ENCODE data around the gene CFAP74. TPM values are rescaled to one million over a fixed set of nuclear protein-coding genes. Genes with fewer than 3 reads are reported as not detected.

CFAP74 gene
- total RNA-seq, 2 experiments from 2014 or later: not detected

DNA sequence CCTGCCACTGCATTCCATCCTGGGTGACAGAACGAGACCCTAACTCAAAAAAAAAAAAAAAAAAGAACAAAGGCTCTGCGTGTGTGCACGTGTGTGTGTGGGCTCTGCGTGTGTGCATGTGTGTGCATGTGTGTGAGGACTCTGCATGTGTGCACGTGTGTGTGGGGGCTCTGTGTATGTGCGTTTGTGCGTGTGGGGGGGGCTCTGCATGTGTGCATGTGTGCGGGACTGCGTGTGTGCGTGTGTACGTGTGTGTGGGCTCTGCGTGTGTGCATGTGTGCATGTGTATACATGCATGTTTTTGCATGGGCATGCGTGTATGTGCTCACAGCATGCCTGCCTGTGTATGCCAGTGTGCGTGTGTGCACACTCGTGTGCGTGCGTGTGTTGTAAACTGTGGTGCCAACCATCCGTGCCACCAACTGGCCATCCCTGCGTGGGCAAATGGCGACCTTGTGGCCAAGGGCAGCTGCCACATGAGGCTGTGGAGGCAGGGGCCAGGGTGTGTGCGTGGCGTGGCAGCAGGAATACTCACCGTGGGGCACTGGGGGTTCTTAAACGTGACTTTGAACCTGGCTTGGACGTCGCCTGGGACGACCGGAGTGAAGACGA lies 57.7 kb downstream of the CFAP74 start:
- no peaks in the 10 kb centered on the region for H3K36me3 Mint-ChIP-seq (ENCODE audit: low read depth)
- no peak overlapping the region for H3K4me3 Mint-ChIP-seq
- H3K9me3 Mint-ChIP-seq (ENCODE audit: insufficient read depth): no peaks in the 10 kb centered on the region
- no peak for ATAC-seq
- H3K4me1 Mint-ChIP-seq (ENCODE audit: low read depth): peaks cover 4% of the 10 kb centered on the region
- ChIA-PET CTCF (interaction anchor here (1.3 to 3.0 kb wide), 2 partner anchors 99 kb away, joined by 6 to 21 read pairs; no protein-coding TSS in a partner anchor), POLR2A (no interaction called here)
- DNase-seq: no peak
- H3K27me3 Mint-ChIP-seq (ENCODE audit: low read depth): peaks cover 3% of the 10 kb centered on the region
- H3K27ac Mint-ChIP-seq: no peak overlapping the region

DNA sequence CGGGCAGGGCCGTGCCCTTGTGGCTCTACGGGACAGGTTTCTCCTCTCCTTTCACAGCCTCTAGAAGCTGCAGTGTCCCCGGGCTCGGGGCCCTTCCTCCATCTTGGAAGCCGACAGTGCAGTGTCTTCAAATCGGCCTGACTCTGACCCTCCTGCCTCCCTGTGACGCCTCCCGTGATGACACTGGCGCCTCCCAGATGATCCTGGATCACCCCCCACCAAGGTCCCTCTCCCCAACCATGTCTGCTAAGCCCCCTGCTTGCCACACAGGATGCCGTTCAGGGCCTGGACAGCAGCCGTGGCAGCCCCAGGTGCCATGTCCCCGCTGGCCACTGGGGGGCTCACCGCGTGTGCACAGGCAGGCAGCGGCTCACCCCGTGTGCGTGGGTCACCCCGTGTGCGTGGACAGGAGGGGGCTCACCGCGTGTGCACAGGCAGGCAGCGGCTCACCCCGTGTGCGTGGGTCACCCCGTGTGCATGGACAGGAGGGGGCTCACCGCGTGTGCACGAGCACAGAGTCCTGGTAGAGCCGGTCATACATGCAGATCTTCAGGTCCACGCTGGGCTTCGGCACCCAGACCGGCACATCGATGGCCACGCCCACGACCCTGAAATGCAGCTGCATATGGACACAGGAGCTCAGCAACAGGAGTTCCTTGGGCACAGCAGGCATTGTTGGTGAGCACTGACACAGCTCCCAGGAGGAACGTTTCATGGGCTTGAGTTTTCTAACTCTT lies 59.6 kb downstream of the CFAP74 start:
- Mint-ChIP-seq H3K4me1 (ENCODE audit: low read depth) (peaks cover 4% of the 10 kb centered on the region), H3K27me3 (ENCODE audit: low read depth) (peaks cover 3% of the 10 kb centered on the region), H3K27ac (peak overlapping the region; percentile 60), H3K9me3 (ENCODE audit: insufficient read depth) (no peaks in the 10 kb centered on the region), H3K36me3 (ENCODE audit: low read depth) (no peaks in the 10 kb centered on the region), H3K4me3 (no peak overlapping the region)
- ChIA-PET CTCF (interaction anchor here (0.6 to 3.0 kb wide), 3 partner anchors 26 to 105 kb away, joined by 3 to 21 read pairs (median 4); no protein-coding TSS in a partner anchor), POLR2A (interaction anchor here (0.7 kb wide), 1 partner anchor 99 kb away, joined by 3 read pairs; no protein-coding TSS in a partner anchor)
- DNase-seq (peak; percentile 71), ATAC-seq (peak; percentile 98)

DNA sequence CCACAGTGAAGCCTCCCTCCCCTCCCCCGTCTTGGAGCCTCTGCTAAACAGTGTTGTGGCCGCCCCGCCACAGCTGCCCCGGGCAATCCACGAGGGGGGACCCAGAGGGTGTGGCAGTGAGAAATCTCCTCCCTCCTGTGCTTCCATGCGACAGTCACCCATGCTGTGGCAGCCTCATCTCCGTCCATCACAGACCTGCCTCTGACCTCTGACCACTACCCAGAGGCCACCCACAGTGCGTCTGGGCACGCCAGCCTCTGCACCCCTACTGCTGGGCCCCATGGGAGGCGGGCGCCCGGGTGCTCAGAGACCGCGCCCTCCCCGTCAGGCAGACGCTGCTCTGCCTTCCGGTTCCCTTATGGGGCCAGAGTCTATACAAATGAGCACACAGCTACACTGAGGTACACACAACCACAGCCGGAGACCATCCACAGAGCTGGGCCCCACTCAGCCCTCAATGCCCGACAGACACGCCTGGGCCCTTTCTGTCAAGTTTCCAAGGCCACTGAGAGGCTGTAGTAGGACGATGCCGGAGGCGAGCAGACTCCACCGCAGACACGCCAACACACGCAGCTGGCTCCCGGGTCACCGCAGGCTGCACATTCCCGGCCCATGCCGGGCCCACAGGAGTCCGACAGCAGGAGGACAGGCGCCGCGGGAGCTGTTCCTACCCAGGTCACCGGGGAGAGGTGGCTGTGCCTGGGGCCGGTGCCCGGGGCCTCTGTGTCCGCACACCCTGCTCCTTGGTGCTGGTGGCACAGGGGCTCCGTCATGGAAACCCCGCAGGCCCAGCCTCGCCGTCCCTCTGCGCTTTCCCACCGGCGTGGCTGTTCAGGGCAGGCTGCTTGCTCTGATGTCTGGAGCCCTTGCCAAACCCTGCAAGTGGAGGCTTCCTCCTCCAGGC lies 60.6 kb downstream of the CFAP74 start:
- no peak overlapping the region for H3K4me3 Mint-ChIP-seq
- H3K27ac Mint-ChIP-seq: no peak overlapping the region
- ATAC-seq (no peak), DNase-seq (no peak)
- peaks cover 4% of the 10 kb centered on the region for H3K4me1 Mint-ChIP-seq (ENCODE audit: low read depth)
- no peaks in the 10 kb centered on the region for H3K9me3 Mint-ChIP-seq (ENCODE audit: insufficient read depth)
- CTCF ChIA-PET: interaction anchor here (0.6 to 3.0 kb wide), 2 partner anchors 27 to 102 kb away, joined by 3 to 21 read pairs; no protein-coding TSS in a partner anchor
- POLR2A ChIA-PET: no interaction called here
- H3K36me3 Mint-ChIP-seq (ENCODE audit: low read depth): no peaks in the 10 kb centered on the region
- peaks cover 3% of the 10 kb centered on the region for H3K27me3 Mint-ChIP-seq (ENCODE audit: low read depth)

DNA sequence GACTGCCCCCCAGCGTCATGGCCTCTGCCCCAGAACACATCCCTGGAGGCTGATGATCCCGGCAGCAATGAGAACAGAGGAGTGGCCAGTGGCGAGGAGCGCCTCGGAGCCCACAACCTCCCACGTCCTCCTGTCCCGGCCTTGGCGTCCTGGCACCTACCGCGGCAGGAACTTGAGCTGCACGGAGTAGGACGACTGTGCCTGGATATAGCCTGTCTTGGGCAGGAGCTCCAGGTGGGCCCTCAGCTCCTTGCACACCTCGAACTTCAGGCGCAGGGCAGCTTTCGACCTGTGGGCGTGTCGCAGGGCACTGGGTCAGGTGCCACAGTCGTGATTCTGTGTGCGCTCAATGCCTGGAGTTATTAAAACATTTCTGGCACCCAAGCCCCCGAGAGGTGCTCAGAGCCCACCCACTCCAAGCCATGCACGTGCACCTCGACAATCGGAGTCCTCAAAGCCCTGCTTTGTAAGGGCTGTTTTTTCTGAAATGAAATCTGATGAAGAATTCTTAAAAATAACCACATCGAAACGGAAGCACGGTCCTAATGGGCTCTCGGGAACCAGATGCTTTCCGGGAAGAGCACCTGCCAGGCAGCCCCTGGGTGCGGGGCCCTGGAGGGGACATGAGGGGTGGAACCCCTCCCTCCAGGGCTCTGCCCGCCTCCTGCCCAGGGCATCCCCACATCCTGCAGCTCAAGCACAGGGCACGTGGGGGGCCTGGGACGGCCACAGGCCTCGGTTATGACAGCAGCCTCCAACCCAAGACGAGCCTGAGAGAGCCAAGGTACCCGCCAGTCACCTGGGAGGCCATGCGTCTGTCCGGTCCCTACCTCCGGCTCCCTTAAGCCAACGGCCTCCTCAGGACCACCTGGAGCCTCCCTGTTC lies 61.5 kb downstream of the CFAP74 start:
- Mint-ChIP-seq H3K36me3 (ENCODE audit: low read depth) (no peaks in the 10 kb centered on the region), H3K27me3 (ENCODE audit: low read depth) (peaks cover 3% of the 10 kb centered on the region), H3K4me1 (ENCODE audit: low read depth) (peaks cover 4% of the 10 kb centered on the region), H3K27ac (no peak overlapping the region), H3K9me3 (ENCODE audit: insufficient read depth) (no peaks in the 10 kb centered on the region), H3K4me3 (no peak overlapping the region)
- DNase-seq (no peak), ATAC-seq (no peak)
- ChIA-PET POLR2A (no interaction called here), CTCF (no interaction called here)

DNA sequence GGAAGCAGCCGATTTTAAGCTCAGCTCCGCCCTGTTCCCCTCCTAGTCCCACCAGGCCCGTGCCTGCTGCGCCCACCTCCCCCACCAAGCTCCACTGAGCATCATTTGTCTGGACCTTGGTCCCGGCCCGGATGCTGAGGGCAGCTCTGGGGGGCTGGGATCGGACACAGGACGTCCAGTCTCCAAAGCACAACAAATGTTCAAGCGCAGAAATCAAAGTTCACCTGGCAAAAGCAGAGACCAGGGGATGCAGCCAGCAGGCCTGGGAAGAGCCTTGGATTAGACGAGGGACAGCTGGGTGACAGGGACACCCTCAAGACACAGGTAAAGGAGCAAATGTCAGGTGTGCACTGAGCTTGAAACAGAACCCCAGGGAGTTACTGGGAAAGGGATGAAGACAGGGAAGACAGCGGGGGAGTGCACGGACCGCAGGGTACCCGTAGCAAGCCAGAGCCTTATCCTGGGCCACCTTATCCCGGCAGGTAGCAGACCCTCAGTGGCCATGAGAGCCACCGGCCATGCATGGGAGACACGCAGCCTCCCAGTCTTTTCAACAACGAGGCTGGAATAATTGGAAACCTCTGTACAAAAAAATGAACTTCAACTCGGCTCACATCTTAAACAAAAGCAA lies 62.3 kb downstream of the CFAP74 start:
- Mint-ChIP-seq H3K4me1 (ENCODE audit: low read depth) (peaks cover 4% of the 10 kb centered on the region), H3K9me3 (ENCODE audit: insufficient read depth) (no peaks in the 10 kb centered on the region), H3K4me3 (no peak overlapping the region), H3K27ac (no peak overlapping the region), H3K36me3 (ENCODE audit: low read depth) (no peaks in the 10 kb centered on the region), H3K27me3 (ENCODE audit: low read depth) (peaks cover 3% of the 10 kb centered on the region)
- no peak for ATAC-seq
- ChIA-PET CTCF (no interaction called here), POLR2A (no interaction called here)
- DNase-seq: no peak

DNA sequence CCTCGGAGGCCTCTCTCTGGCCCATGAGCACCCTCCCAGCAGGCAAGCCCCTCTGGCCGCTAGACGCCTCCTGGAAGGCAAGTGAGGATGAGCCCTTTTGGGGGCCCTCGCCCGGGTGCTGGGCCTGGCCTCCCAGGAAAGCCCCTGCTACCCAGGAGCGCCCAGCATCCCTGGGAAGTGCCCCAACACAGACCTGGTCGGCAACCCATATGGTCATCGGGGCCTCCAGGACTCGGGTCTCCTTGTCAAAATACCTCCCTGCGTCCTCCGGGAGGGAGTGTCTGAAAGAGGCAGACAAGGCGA lies 63.5 kb downstream of the CFAP74 start:
- peaks cover 4% of the 10 kb centered on the region for H3K4me1 Mint-ChIP-seq (ENCODE audit: low read depth)

DNA sequence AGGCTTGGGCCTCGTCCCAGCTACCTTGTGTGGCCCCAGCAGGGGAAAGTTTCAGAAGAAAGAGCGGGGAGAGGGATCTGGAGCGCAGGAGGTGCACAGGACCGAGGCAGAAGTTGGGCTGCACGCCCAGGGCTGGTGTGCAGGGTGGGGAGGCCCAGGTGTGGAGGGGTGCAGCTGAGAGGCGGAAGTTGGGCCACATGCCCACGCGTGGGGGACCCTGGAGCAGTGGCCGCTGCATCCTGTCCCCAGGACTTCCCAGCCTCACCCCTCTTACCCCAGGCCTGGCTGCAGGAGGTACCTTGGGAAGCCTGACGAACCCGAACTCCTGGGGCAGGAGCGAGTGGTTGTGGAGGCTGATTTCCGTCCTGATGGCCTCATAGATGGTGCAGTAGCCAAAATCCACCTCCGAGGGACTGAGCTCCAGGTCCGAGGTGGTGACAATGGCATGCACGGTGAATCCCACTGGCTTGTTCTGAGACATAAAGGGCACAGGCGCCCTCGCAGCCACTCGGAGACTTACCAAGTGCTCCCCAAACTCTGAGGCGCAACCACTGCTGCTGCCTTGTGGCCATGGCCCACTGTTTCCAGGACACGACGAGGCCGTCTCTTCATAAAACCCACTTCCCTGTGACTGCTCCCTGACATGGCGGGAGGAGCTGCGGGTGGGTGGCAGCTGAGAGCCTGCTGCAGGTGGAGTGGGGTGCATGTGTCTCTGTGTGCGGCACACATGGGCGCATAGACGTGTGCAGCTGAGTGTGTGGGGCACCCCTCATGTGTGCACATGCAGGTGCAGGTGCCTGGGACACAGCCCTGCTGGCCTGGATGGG lies 64.1 kb downstream of the CFAP74 start:
- ChIA-PET POLR2A (no interaction called here), CTCF (no interaction called here)
- H3K36me3 Mint-ChIP-seq (ENCODE audit: low read depth): no peaks in the 10 kb centered on the region
- no peaks in the 10 kb centered on the region for H3K27me3 Mint-ChIP-seq (ENCODE audit: low read depth)
- H3K4me3 Mint-ChIP-seq: no peak overlapping the region
- ATAC-seq: no peak
- no peak overlapping the region for H3K27ac Mint-ChIP-seq
- DNase-seq: no peak
- no peaks in the 10 kb centered on the region for H3K9me3 Mint-ChIP-seq (ENCODE audit: insufficient read depth)
- peaks cover 4% of the 10 kb centered on the region for H3K4me1 Mint-ChIP-seq (ENCODE audit: low read depth)

More for the DNA sequence above, 63.5 kb downstream of the CFAP74 start:
- no peaks in the 10 kb centered on the region for H3K36me3 Mint-ChIP-seq (ENCODE audit: low read depth)
- no peak overlapping the region for H3K27ac Mint-ChIP-seq
- ATAC-seq (no peak), DNase-seq (no peak)
- no peaks in the 10 kb centered on the region for H3K9me3 Mint-ChIP-seq (ENCODE audit: insufficient read depth)
- no peak overlapping the region for H3K4me3 Mint-ChIP-seq
- ChIA-PET CTCF (no interaction called here), POLR2A (no interaction called here)
- no peaks in the 10 kb centered on the region for H3K27me3 Mint-ChIP-seq (ENCODE audit: low read depth)

DNA sequence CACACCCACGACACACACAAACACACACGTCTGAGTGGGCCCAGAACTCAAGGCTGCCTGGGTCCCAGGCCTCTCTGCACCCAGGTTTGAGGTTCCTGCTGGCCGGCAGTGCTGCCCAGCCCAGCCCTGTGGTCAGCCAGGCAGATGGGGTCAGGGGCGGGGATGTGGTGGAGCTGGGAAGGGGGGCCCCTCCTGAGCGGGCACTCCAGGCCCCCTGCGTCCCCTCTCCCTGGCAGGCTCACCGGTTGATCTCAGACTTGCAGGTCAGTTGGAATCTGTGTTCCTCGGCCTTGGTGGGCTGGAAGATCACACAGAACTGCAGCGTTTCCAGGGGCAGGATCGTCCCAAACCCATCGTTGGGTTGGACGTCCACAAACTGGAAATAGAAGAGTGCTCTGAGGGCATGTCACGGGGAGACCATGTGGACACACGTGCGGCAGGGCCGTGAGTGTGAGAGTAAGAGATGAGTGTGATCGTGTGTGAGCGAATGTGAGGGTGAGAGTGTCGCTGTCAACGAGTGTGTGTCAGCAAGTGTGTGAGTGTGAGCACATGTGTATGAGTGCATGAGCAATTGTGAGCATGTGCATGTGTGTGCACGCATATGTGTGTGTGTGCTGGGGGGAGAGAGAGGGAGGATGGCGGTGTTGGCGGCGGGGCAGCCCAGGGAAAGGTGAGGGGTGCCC lies 64.8 kb downstream of the CFAP74 start:
- Mint-ChIP-seq H3K36me3 (ENCODE audit: low read depth) (no peaks in the 10 kb centered on the region), H3K9me3 (ENCODE audit: insufficient read depth) (peaks cover 2% of the 10 kb centered on the region), H3K27me3 (ENCODE audit: low read depth) (no peaks in the 10 kb centered on the region), H3K4me1 (ENCODE audit: low read depth) (peaks cover 2% of the 10 kb centered on the region), H3K27ac (no peak overlapping the region), H3K4me3 (no peak overlapping the region)
- ChIA-PET POLR2A (no interaction called here), CTCF (no interaction called here)
- no peak for DNase-seq
- no peak for ATAC-seq

DNA sequence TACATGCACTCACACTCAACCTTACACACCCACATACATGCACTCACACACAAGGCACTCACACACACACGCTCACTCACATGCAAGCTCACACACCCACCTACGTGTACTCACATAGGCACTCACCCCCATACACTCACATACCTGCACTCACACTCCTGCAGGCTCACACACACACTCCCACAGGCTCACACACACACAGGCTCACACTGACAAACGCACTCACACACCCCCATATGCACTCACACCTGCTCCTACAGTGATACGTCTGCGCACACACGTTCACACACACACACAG lies 65.4 kb downstream of the CFAP74 start:
- H3K27me3 Mint-ChIP-seq (ENCODE audit: low read depth): no peaks in the 10 kb centered on the region
- H3K9me3 Mint-ChIP-seq (ENCODE audit: insufficient read depth): peaks cover 5% of the 10 kb centered on the region
- H3K27ac Mint-ChIP-seq: no peak overlapping the region
- POLR2A ChIA-PET: no interaction called here
- H3K4me3 Mint-ChIP-seq: no peak overlapping the region
- ATAC-seq (no peak), DNase-seq (no peak)
- CTCF ChIA-PET: no interaction called here
- H3K36me3 Mint-ChIP-seq (ENCODE audit: low read depth): no peaks in the 10 kb centered on the region
- H3K4me1 Mint-ChIP-seq (ENCODE audit: low read depth): no peaks in the 10 kb centered on the region

DNA sequence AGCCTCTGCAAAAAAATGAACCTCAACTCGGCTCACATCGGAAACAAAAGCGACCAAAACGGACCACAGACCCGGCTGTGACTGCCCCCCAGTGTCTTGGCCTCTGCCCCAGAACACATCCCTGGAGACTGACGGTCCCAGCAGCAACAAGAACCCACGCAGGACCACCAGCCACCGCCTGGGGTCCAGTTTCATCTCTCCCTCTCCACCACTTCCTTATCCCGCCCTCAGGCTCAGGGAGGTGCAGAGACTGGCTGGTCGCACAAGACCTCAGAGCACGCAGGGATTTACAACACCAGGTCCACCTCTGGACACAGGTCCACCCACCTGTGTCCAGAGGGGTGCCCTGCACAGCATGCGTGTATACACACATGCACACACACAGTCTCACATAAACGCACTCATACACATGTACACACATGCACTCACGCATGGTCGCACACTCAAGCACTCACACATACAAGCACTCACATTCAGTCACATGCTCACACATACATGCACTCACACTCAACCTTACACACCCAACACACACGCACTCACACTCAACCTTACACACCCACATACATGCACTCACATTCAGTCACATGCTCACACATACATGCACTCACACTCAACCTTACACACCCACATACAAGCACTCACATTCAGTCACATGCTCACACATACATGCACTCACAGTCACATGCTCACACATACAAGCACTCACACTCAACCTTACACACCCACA lies 65.9 kb downstream of the CFAP74 start:
- H3K9me3 Mint-ChIP-seq (ENCODE audit: insufficient read depth): peaks cover 5% of the 10 kb centered on the region
- ATAC-seq (no peak), DNase-seq (no peak)
- no peaks in the 10 kb centered on the region for H3K36me3 Mint-ChIP-seq (ENCODE audit: low read depth)
- no peaks in the 10 kb centered on the region for H3K27me3 Mint-ChIP-seq (ENCODE audit: low read depth)
- no peak overlapping the region for H3K4me3 Mint-ChIP-seq
- H3K27ac Mint-ChIP-seq: no peak overlapping the region
- ChIA-PET CTCF (no interaction called here), POLR2A (no interaction called here)
- H3K4me1 Mint-ChIP-seq (ENCODE audit: low read depth): no peaks in the 10 kb centered on the region

Data from activated CD8-positive, alpha-beta T cell treated with anti-CD3 and anti-CD28 coated beads, Interleukin-2, amount 10 ng/mL, durations not matched to agents 7 days and 5 days (primary cell).